Measurements from ENCODE around the gene UPP2. TPM values are rescaled to one million over a fixed set of nuclear protein-coding genes. Genes with fewer than 3 reads are reported as not detected.

UPP2 gene
- total and polyA plus RNA-seq, 9 of the 15 experiments (the other 6 are each of a cell fraction or from before 2014, with no cell fraction given), result not detected

GRCh38 chr2:158095269-158095668 is 6.4 kb upstream of the UPP2 start:
- Histone ChIP-seq H3K27me3 (ENCODE audit: control insufficient read depth in 2 of 2, insufficient read depth in 2 of 2, low read length in 2 of 2) (peaks cover 0 to 12% of the 10 kb centered on the region in 2 experiments; a peak in 3 of 5 replicates), H3K9me3 (replicated peaks; ENCODE audit: control insufficient read depth, insufficient read depth, low read depth, low read length) (no peaks in the 10 kb centered on the region; the same call in 1 of the 2 replicates), H3K79me2 (ENCODE audit: control insufficient read depth, insufficient read depth, low read length) (no peaks in the 10 kb centered on the region), H4K20me1 (replicated peaks; ENCODE audit: control insufficient read depth, insufficient read depth, low read length) (no peaks in the 10 kb centered on the region), H3K36me3 (ENCODE audit: control insufficient read depth, insufficient read depth, low read length) (no peaks in the 10 kb centered on the region), H3K9me1 (ENCODE audit: control insufficient read depth, insufficient read depth, low read length) (no peaks in the 10 kb centered on the region), H3K4me1 (replicated peaks in 1 of 2; ENCODE audit: control insufficient read depth in 2 of 2, insufficient read depth in 2 of 2, low read length in 2 of 2) (no peaks in the 10 kb centered on the region), H3K27ac (ENCODE audit: extremely low read depth, low read depth, low read length) (no peak overlapping the region), H3K4me3 (no peak overlapping the region), H3K9ac (ENCODE audit: insufficient read depth in 1 of 2, low read depth in 2 of 2, low read length in 2 of 2) (no peak overlapping the region), H3K4me2 (ENCODE audit: insufficient read depth, low read length) (no peak overlapping the region), H2AFZ (ENCODE audit: low read depth, low read length) (no peak overlapping the region)
- no TSS peak for BruUV-seq (replicated peaks)
- TF ChIP-seq SLC30A9 (CRISPR knock-in tag; IDR thresholded peaks at IDR 0.05), result no peak
- TF ChIP-seq MAFF (IDR thresholded peaks at IDR 0.05; ENCODE audit: low read length), result no peak
- no peak for TF ChIP-seq MLLT1 (IDR thresholded peaks at IDR 0.05)
- no peak for TF ChIP-seq THRA (IDR thresholded peaks at IDR 0.05)
- no peak for TF ChIP-seq TBP (optimal IDR thresholded peaks at IDR 0.05; ENCODE audit: low read depth, low read length)
- TF ChIP-seq NR3C1 (CRISPR knock-in tag; IDR thresholded peaks at IDR 0.05), result no peak
- TF ChIP-seq ARID4B (CRISPR knock-in tag; IDR thresholded peaks at IDR 0.05), result no peak
- CTCF ChIA-PET (ENCODE audit: low intra/inter-chr PET ratio), result no interaction called here
- intact Hi-C loops (cut with micrococcal nuclease) (no loop called here), in situ Hi-C loops (cut with MboI) (no loop called here)
- no peak for ATAC-seq
- POLR2A ChIA-PET, result interaction anchor here (0.6 to 0.7 kb wide), 2 partner anchors 23 to 257 kb away, joined by 3 read pairs; no protein-coding TSS in a partner anchor
- FAIRE-seq, result no peak
- no peak for DNase-seq (ENCODE audit: extremely low read depth in 1 of 4, low spot score in 3 of 4)

Data from K562 (cell line).